Measurements from ENCODE around the gene SV2C.
A peak's percentile ranks its signal among the peaks of the same experiment; 100 is the strongest.

Gene SV2C

GRCh38 chr5:76046741-76047140 is 36.4 kb upstream of the SV2C start:
- ChIA-PET POLR2A (no interaction called here), CTCF (no interaction called here)
- TF ChIP-seq HDGF (IDR thresholded peaks at IDR 0.05; ENCODE audit: borderline replicate concordance) (no peak), TARDBP (IDR thresholded peaks at IDR 0.05) (no peak), FOXK2 (IDR thresholded peaks at IDR 0.05) (no peak), FOXA1 (IDR thresholded peaks at IDR 0.05) (no peak), SUZ12 (IDR thresholded peaks at IDR 0.05) (no peak), ZNF384 (IDR thresholded peaks at IDR 0.05) (no peak), PKNOX1 (IDR thresholded peaks at IDR 0.05) (no peak), FOXM1 (IDR thresholded peaks at IDR 0.05; ENCODE audit: borderline replicate concordance) (no peak), BHLHE40 (IDR thresholded peaks at IDR 0.05; ENCODE audit: borderline replicate concordance) (no peak), LEF1 (IDR thresholded peaks at IDR 0.05; ENCODE audit: borderline replicate concordance) (no peak), SP1 (IDR thresholded peaks at IDR 0.05) (no peak), NFRKB (IDR thresholded peaks at IDR 0.05) (no peak), ARNT (IDR thresholded peaks at IDR 0.05) (no peak)
- DNase-seq (ENCODE audit: extremely low spot score), result no peak

GRCh38 chr5:76050134-76050533 is 33.0 kb upstream of the SV2C start:
- POLR2A ChIA-PET, result no interaction called here

GRCh38 chr5:76062502-76063041 is 20.6 kb upstream of the SV2C start:
- CTCF ChIA-PET, result no interaction called here
- DNase-seq (ENCODE audit: extremely low spot score), result no peak
- no peak for TF ChIP-seq FOXM1 (IDR thresholded peaks at IDR 0.05; ENCODE audit: borderline replicate concordance)
- POLR2A ChIA-PET, result no interaction called here

More at GRCh38 chr5:76050134-76050533, 33.0 kb upstream of the SV2C start:
- no peak for DNase-seq (ENCODE audit: extremely low spot score)
- CTCF ChIA-PET, result no interaction called here
- TF ChIP-seq SUZ12 (IDR thresholded peaks at IDR 0.05), result no peak

DNA sequence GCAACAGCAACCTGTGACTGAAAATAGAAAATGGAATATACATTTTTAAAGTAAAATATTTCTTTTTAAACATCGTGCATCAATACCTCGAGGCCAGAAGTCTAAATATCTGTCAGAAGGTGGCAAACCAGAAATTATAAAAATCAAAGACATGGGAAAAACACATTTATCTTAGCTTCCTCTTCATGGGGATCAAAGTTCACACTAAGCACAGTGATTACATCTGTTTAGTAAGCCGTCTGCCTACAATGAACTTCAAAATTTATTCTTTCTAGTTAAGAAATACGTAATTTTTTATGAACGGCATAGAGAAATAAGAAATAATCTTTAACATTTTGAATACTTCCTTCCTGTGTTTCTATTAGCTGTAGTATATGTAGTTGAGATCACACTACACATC is 17.9 kb upstream of the SV2C start:
- ChIA-PET CTCF (interaction anchor here (0.8 kb wide), 1 partner anchor 10 kb away, joined by 6 read pairs; no protein-coding TSS in a partner anchor), POLR2A (no interaction called here)
- DNase-seq (ENCODE audit: extremely low spot score), result no peak
- TF ChIP-seq PKNOX1 (IDR thresholded peaks at IDR 0.05) (no peak), ELF4 (IDR thresholded peaks at IDR 0.05) (no peak), HDGF (IDR thresholded peaks at IDR 0.05; ENCODE audit: borderline replicate concordance) (no peak), ZNF384 (IDR thresholded peaks at IDR 0.05) (no peak), LEF1 (IDR thresholded peaks at IDR 0.05; ENCODE audit: borderline replicate concordance) (no peak), SP1 (IDR thresholded peaks at IDR 0.05) (no peak), NFRKB (IDR thresholded peaks at IDR 0.05) (no peak), TARDBP (IDR thresholded peaks at IDR 0.05) (no peak), FOXM1 (IDR thresholded peaks at IDR 0.05; ENCODE audit: borderline replicate concordance) (no peak), CTBP1 (IDR thresholded peaks at IDR 0.05; ENCODE audit: borderline replicate concordance) (no peak), L3MBTL2 (conservative IDR thresholded peaks at IDR 0.05) (no peak), FOXA1 (IDR thresholded peaks at IDR 0.05) (no peak), FOXK2 (IDR thresholded peaks at IDR 0.05) (no peak), BHLHE40 (IDR thresholded peaks at IDR 0.05; ENCODE audit: borderline replicate concordance) (no peak), ARNT (IDR thresholded peaks at IDR 0.05) (no peak), SUZ12 (IDR thresholded peaks at IDR 0.05) (no peak)

DNA sequence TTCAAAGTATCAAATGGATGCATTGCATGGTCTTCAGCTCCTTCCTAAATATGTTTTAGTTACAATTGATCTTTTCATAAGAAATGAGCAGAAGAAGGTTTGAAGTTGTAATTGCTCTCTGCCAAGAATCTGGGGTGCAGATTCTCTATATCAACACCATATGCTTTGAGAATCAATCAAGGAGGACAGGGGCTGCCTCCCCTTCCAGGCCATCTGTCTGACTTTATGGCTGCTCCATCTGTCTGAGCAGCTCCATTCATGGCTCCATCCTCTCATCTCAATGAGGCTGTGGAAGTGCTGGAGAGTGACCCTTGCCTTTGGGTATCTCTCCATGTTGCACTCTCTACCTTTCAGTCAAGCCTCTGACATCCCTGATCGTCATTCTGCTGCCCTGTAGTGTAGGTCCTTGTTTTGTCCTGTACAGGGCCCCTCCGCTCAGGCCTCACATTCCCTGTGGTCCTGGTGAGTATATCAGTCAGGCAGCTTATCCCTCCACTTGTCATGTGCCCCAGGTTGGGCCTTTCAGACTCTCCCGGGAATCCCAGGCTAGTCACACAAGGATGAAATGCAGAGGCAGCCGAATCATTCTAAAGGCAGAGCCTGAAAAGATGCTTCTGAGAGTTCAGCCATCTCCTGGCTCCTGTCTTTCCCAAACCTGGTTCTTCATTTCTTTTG is 14.0 kb upstream of the SV2C start:
- no peak for DNase-seq (ENCODE audit: extremely low spot score)
- ChIA-PET POLR2A (no interaction called here), CTCF (no interaction called here)
- TF ChIP-seq ZNF384 (IDR thresholded peaks at IDR 0.05), result no peak
- no peak for TF ChIP-seq SP1 (IDR thresholded peaks at IDR 0.05)
- no peak for TF ChIP-seq TARDBP (IDR thresholded peaks at IDR 0.05)
- no peak for TF ChIP-seq ELF4 (IDR thresholded peaks at IDR 0.05)
- TF ChIP-seq FOXM1 (IDR thresholded peaks at IDR 0.05; ENCODE audit: borderline replicate concordance), result no peak

GRCh38 chr5:76074487-76075065 is 8.6 kb upstream of the SV2C start:
- ChIA-PET POLR2A (no interaction called here), CTCF (interaction anchor here (0.7 to 2.2 kb wide), 3 partner anchors 9 to 101 kb away, joined by 3 to 12 read pairs (median 6); no protein-coding TSS in a partner anchor)
- DNase-seq (ENCODE audit: extremely low spot score), result peak; percentile 23
- no peak for TF ChIP-seq FOXM1 (IDR thresholded peaks at IDR 0.05; ENCODE audit: borderline replicate concordance)
- TF ChIP-seq SP1 (IDR thresholded peaks at IDR 0.05), result no peak
- TF ChIP-seq L3MBTL2 (conservative IDR thresholded peaks at IDR 0.05), result no peak
- TF ChIP-seq FOXA1 (IDR thresholded peaks at IDR 0.05), result no peak
- no peak for TF ChIP-seq ZNF384 (IDR thresholded peaks at IDR 0.05)
- TF ChIP-seq FOXK2 (IDR thresholded peaks at IDR 0.05), result no peak
- no peak for TF ChIP-seq ARNT (IDR thresholded peaks at IDR 0.05)

Measured in HEK293T (cell line).